Tibial nerve (tissue), 4 donors: ENCODE data around the gene CD40.

Source experiments
- CTCF ChIP-seq, 5 experiments: fragments of 200-600 bp in 3 of 5; fragments of 450-650 bp in 2 of 5; sonication (generic) in 3 of 5; IDR thresholded peaks; one replicate each; pipeline ENCODE4 v1.5.1; 2016 to 2019; ENCODE audit warnings: antibody characterized with exemption in 5 of 5, mild to moderate bottlenecking in 3 of 5, moderate library complexity in 2 of 5
- EP300 ChIP-seq, 2 donors: sonication (generic); formaldehyde crosslinking; IDR thresholded peaks; one replicate each; pipeline ENCODE4 v1.6.1; 2017; ENCODE audit warnings: antibody characterized with exemption in 2 of 2, mild to moderate bottlenecking in 1 of 2
- POLR2A ChIP-seq, 2 donors: fragments of 450-650 bp; IDR thresholded peaks; one replicate each; pipeline ENCODE4 v1.6.1; 2017; ENCODE audit warnings: antibody characterized with exemption in 2 of 2, mild to moderate bottlenecking in 2 of 2, moderate library complexity in 2 of 2

GRCh38 chr20:46123482-46124245 is 5.5 kb downstream of the CD40 start:
- TF ChIP-seq POLR2A (IDR thresholded peaks at IDR 0.05) (no peak), CTCF (IDR thresholded peaks at IDR 0.05) (no peak), EP300 (IDR thresholded peaks at IDR 0.05) (no peak)
